ENCODE measurements around the gene HNRNPAB. TPM values are rescaled to one million over a fixed set of nuclear protein-coding genes. Genes with fewer than 3 reads are reported as not detected.

Gene HNRNPAB
- 312 to 335 TPM (median 319 TPM) in 5 replicates for total RNA-seq (2022; extraction: Qiagen RNA extraction; ENCODE audit: low read depth)

DNA sequence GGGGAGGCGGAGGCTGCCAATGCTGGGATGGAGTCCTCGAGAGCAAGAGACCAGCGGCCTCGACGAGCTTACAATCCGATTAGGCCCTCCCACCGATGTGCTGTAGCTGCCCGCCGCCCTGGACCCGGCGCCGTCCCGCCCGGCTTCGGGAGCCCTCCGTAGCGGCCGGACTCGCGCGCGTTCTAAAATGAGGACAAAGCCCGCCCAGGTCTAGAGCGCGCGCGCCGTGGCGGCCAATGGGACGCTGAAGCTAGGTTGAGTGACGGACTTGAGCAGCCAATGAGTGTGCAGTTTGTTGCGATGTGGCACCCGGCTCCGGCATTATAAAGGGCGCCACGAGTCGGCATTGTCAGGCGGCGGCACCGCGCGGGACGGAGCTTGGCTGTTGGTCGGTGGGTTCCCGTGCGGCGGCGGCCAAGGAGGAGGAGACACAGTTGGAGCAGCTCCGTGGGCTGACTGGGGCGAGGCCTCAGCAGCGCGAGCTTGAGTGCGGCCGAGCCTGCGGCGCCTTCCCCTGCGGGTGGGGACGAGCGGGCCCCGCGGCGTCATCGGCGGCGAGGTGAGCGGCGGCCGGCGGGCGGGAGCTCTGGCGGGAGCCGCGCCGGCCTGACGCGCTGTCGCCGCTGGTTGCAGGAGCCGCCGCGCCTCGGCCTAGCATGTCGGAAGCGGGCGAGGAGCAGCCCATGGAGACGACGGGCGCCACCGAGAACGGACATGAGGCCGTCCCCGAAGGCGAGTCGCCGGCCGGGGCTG lies at the start of gene HNRNPAB:
TSS of gene HNRNPAB (plus strand) at position 352 of the 753 bp plus-strand sequence. CDS start at position 657, 305 bp downstream.

DNA sequence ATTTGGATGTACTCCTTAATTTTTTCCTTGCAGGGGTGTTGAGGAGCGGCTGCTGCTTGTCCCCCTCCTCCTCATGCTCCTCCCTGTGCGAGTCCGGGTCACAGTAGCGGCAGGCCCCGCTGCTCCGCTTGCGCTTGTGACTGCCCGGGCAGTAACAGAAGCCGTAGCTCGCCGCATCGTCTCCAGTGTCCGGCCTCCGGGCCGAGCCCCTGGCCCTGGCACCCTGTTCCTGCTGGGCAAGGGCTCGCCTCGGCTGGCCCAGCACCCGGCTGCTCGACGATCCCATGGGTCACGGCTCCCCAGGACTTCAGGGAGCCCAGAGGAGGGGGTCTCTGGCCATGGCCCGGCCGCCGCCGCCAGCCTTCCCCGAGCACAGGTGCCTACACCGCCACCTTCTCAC lies 17.3 kb upstream of the HNRNPAB start, which contains the start of gene GMCL2:
TSS of gene GMCL2 (minus strand) at position 358 of the 400 bp plus-strand sequence. CDS start at position 286, 72 bp downstream.

DNA sequence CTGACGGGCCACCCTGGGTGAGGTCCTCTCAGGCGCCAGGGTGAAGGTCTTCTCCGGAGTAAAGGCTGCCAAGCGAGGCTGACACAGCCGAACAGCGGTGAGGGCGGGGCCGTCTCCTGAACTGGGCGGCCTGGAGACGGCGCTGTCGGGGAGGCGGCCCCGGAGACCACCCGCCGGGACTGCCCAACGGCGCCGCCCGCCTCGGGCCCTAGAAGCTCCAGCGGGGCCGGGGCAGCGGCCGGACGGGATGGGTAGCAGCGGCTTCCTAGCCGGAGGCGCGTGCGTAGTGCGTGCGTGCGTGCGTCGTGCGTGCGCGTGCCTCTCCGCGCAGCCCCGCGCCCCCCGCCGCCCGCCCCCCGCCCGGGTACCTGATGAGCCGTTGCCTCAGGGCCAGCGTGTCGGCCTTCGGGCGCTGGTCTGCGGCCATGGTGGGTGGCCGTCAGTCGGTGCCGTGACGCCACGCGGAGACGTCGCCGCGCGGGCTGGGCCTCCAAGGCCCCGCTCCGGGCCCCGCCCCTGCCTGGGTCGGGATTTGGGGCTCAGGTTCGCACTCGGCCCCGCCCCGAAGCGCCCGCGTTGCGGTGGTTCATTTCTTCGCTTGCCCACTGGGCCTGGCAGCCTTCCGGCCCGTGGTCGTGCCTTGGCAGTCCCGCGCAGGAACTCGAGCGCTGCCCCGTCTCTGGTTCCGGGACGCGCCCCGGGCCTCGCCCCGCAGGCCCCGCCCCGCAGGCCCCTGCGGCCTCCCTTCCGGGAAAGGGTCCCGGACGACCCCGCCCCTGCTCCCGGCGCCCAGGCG lies 28.0 kb downstream of the HNRNPAB start, which contains the start of gene PHYKPL:
TSS of gene PHYKPL (minus strand) at position 679 of the 796 bp plus-strand sequence. CDS start at position 427, 252 bp downstream.

Other genes with a start within 250 kb of the HNRNPAB start
- gene PROP1, start 208.3 kb upstream of the HNRNPAB start, total RNA-seq (2022; extraction: Qiagen RNA extraction; ENCODE audit: low read depth) = 0.19 TPM in 1 of 5 replicates, not detected in the others
- gene N4BP3, start 91.0 kb upstream of the HNRNPAB start, total RNA-seq (2022; extraction: Qiagen RNA extraction; ENCODE audit: low read depth) = 0.67 to 1.00 TPM (median 0.86 TPM) in 5 replicates
- 22.3 to 30.9 TPM (median 29.4 TPM) in 5 replicates for gene RMND5B, start 73.5 kb upstream of the HNRNPAB start, total RNA-seq (2022; extraction: Qiagen RNA extraction; ENCODE audit: low read depth)
- 380 to 478 TPM (median 408 TPM) in 5 replicates for gene NHP2, start 50.6 kb upstream of the HNRNPAB start, total RNA-seq (2022; extraction: Qiagen RNA extraction; ENCODE audit: low read depth)
- not detected in 5 replicates for gene GMCL2, start 17.2 kb upstream of the HNRNPAB start, total RNA-seq (2022; extraction: Qiagen RNA extraction; ENCODE audit: low read depth)
- 4.3 to 9.8 TPM (median 8.3 TPM) in 5 replicates for gene PHYKPL, start 28.3 kb downstream of the HNRNPAB start, total RNA-seq (2022; extraction: Qiagen RNA extraction; ENCODE audit: low read depth)

Measured in A549 treated with GW870086 at 1 μM for 4 hours (cell line).